ENCODE measurements around the gene MAN1B1.

DNA sequence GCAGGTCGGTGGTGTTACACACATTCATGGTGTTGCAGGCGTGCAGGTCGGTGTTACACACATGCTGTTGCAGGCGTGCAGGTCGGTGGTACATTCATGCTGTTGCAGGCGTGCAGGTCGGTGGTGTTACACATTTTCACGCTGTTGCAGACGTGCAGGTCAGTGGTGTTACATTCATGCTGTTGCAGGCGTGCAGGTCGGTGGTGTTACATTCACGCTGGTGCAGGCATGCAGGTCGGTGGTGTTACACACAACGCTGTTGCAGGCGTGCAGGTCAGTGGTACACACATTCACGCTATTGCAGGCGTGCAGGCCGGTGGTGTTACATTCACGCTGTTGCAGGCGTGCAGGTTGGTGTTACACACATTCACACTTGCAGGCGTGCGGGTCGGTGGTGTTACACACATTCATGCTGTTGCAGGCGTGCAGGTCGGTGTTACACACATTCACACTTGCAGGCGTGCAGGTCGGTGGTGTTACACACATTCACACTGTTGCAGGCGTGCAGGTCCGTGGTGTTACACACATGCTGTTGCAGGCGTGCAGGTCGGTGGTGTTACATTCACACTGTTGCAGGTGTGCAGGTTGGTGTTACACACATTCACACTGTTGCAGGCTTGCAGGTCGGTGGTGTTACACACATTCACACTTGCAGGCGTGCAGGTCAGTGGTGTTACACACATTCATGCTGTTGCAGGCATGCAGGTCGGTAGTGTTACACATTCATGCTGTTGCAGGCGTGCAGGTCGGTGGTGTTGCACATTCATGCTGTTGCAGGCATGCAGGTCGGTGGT, 16.6 kb downstream of the MAN1B1 start:
- no peak for TF ChIP-seq CTCF (optimal IDR thresholded peaks at IDR 0.05 in 1 of 3, IDR thresholded peaks at IDR 0.05 in 1 of 3, conservative IDR thresholded peaks at IDR 0.05 in 1 of 3; ENCODE audit: extremely low read depth in 1 of 3, insufficient read depth in 2 of 3, low read length in 3 of 3)
- TF ChIP-seq EZH2 (IDR thresholded peaks at IDR 0.05; ENCODE audit: low read length) = no peak

All from keratinocyte (primary cell).